Choroid plexus epithelial cell (primary cell): Measurements from ENCODE around the gene BBIP1.

ENCODE experiments used
- DNase-seq: peaks from one replicate; pipeline ENCODE4 v3.0.0-alpha.2; 2010; ENCODE audit warnings: low read depth
- H3K4me3 ChIP-seq: 2 replicates; pipeline ENCODE4 v1.5.1; 2011; ENCODE audit warnings: low read depth, mild to moderate bottlenecking, control low read depth, low read length, moderate library complexity
- CTCF ChIP-seq: conservative IDR thresholded peaks from 2 replicates; pipeline ENCODE4 v1.5.1; 2011; ENCODE audit warnings: low read depth, mild to moderate bottlenecking, control low read depth, inconsistent platforms, low read length, moderate library complexity

Gene BBIP1

GRCh38 chr10:110851020-110851612 lies 67.9 kb downstream of the BBIP1 start:
- no peak overlapping the region for H3K4me3 ChIP-seq
- TF ChIP-seq CTCF: no peak
- DNase-seq: no peak

- no peak for DNase-seq
- H3K4me3 ChIP-seq: no peak overlapping the region
- TF ChIP-seq CTCF: no peak
These were observed 68.9 kb downstream of the BBIP1 start for GRCh38 chr10:110850099-110850498.
